NCI-H146 treated with DMSO at 0.1 percent for 48 hours (cell line): ENCODE measurements around the gene RPS2.
"Not testable (repeated sequence)": the region's sequence is repeated elsewhere in the genome, so short reads cannot be mapped to it uniquely, and the experiment has no call there.

Experiments
- DNase-seq: peaks from one replicate; lab custom pipeline; 2025; ENCODE audit not compliant: unreplicated experiment; lab: John Stamatoyannopoulos, UW

RPS2 gene

GRCh38 chr16:1964506-1965395 lies at the start of gene RPS2:
RPS2 (minus strand) TSS chr16:1964826; CDS start chr16:1964625, 201 bp downstream.
- peak; percentile 98 for DNase-seq

DNA sequence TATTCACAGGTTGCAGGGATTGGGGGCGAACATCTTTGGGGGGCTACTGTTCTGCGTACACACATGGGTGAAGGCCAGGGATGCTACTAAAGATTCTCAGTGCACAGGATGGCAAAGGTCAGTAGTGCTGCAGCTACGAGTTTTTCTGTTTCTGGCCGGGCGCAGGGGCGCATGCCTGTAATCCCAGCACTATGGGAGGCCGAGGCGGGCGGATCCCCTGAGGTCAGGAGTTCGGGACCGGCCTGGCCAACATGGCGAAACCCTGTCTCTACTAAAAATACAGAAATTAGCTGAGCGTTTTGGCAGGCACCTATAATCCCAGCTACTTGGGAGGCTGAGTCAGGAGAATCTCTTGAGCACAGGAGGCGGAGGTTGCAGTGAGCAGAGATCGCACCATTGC lies 48.9 kb upstream of the RPS2 start:
- no peak for DNase-seq

- DNase-seq = not testable (repeated sequence)
These were observed 47.1 kb upstream of the RPS2 start for GRCh38 chr16:2011726-2012125.

- peak; percentile 59 for DNase-seq
These were observed 45.3 kb upstream of the RPS2 start, which contains the start of gene ZNF598 for GRCh38 chr16:2009791-2010510. ZNF598 (minus strand) TSS chr16:2009821.

DNA sequence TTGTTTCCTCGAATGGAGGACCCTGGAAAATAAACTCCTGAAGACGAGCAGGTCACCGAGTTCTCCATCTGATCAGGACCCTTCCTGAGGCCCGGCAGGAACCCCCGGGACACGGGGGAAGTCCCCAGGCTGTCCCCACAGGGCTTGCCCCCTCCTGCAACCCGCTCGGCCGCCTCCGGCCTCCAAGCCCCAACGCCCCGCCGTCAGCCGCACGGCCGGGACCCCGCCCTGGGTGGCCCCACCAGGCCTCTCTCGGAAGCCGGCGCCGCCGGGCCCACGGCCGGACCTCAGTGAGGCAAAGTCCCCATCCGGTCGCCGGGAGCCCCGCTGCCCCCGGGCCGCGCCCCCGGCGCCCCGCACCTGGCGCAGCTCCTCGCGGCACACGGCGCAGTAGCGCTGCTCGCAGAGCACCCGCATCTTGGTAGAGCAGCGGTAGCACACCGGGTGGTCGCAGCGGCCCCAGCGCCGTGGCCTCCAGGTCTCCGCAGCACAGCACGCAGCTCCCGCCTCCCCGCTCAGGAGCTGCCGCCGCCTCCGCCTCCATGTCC lies 44.6 kb upstream of the RPS2 start:
- no peak for DNase-seq

DNA sequence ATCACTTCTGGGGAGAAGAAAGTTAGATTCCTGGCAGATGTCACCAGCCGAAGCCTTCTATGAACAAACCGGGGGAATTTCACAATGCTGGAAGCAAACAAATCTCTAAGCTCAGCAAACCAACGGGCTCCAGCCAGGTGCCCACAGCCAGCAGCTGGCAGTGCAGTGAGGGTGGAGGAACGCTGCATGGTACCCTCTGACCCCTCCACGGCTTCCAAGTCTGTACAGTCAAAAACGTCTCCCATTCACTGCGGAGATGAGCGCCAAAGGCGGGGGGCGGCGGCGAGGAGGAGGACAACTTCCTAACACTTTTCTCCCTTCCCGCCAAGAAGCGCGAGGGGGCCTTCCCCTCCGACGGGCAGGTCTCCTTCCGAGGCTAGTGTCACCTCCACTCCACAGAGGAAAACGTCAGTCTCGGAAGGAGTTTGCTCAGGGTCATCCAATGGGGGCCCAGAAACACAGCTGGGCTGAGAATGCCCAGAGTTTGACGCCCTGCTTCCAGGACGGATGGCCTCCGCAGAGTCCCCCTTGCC lies 44.1 kb upstream of the RPS2 start:
- DNase-seq = no peak

GRCh38 chr16:2008009-2008526 lies 43.4 kb upstream of the RPS2 start:
- DNase-seq = no peak

DNA sequence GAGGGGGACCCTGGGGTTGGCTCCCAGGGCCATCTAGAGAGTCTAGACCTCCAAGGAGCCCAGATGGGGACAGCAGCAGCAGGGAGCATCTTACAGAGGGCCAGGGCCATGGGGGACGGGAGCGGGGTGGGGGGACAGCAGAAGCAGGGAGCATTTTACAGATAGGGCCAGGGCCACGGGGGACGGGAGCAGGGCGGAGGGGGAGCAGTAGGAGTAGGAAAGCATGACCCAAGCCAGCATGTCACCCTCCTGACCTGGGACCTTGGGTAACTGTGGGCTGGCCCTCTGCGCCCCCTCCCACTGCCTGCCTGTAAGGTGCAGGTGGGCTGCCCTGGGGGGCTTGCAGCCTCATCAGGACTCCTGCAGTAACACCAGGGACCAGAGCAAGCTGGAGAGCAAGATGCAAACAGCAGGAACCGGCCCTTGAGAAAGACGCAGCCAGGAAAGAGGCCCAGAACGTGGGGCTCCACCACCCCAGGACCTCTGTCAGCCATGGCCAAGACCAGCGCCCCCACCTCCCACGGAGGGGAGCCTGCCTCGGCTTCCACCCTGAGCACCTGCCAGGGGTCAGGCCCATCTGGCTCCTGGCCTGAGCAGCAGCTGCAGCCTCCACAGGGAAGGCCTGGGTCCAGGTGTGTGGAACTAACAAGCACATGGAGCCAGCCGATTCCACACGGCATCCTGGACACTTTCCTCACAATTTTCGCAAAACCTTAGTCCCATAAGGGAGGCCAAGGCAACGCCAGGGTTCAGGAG lies 42.6 kb upstream of the RPS2 start:
- DNase-seq = no peak

DNA sequence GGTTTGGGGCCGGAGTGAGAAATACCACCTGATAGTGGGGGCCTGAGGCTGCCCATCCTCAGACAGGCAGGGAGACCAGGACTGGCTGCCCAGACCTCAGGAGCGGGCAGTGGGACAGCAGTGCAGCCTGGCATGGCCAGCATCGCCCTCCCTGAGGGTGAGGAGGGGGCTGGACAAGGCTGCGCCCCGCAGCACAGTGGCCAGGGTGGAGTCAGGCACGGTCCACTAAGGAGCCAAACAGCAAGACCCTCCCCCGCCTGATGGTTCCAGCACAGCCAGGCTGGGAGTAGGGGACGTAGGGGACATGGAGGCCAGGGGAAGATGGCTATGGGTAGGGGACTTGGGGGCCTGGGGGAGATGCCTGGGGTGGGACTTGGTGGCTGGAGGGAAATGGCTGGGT lies 41.7 kb upstream of the RPS2 start:
- no peak for DNase-seq

DNA sequence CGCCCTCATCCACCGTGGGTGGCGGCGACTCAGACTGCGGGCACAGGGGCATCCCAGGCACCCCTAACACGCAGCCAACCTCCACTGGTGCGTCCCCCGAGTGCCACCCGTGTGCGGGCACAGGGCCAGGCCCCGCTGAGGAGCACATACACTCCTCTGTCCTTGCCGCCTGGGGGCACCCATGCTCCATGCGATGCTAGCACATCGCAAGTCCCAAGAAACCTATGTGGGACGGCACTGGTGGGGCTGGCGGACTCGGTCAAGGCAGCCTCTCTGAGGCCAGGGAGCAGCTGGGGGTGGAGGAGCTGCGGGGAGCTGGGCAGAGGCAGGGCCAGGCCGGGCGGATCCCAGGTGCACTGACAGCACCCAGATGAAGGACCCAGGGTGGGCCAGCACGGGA lies 41.0 kb upstream of the RPS2 start:
- DNase-seq = no peak

DNA sequence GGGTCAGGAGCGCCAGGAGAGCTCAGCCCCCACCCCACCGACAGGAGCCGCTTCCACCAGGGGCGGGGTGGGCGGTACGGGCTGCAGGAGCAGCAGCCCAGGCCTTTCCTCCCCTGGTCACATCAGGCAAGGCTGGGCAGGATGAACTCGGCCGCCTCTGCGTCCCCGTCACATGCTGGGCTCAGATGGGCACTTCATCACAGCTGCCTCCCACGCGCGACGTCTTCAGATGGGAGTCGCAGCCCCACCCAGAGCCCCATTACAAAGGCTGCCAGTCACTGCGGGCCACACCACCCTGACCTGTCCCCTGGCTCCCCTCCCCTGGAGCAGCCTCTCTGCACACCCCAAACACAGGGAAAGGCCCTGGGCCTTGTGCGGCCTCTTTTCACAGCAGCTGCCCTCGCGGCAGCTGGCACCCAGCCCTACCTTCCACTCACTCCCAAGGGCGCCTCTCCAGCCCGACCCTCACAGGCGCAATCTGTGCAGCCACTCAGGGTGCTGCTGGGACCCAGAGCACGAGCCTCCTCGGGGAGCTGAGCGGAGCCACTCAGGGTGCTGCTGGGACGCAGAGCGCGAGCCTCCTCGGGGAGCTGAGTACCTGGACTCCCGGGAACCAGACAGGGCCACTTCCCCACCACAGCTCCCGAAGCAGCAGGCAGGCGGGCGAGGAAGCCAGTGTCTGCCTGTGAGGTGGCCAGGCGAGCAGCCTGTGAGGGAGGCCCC lies 40.3 kb upstream of the RPS2 start:
- DNase-seq = no peak

GRCh38 chr16:2003827-2004641 lies 39.4 kb upstream of the RPS2 start:
- peak; percentile 91 for DNase-seq

DNA sequence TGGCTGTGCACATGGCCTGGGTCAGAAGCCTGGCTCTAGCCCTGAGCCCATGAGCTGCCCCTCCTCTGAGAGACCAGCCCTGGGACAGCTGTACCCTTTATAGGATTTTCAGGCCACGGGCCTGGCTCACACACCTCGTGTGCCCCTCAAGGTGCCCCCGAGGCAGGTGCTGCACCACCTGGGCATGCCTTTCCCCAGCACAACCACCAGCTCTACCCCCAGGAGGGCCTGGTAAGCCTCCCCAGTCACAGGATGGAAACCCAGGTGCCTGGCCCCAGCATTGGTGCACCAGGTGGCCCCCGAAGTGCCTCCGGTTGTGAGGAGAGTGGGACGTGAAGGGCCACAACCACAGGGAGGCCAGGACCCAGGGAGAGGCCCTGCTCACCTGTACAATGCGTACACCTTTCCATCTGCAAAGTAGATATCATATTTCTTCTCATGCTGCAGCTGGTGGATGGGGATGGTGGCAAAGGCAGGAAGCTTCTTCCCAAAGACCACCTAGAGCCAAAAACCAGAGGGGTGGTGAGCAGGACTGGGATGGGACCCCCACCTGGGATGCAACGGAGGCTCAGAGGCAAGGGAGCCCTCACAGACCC lies 38.7 kb upstream of the RPS2 start:
- DNase-seq = no peak

DNA sequence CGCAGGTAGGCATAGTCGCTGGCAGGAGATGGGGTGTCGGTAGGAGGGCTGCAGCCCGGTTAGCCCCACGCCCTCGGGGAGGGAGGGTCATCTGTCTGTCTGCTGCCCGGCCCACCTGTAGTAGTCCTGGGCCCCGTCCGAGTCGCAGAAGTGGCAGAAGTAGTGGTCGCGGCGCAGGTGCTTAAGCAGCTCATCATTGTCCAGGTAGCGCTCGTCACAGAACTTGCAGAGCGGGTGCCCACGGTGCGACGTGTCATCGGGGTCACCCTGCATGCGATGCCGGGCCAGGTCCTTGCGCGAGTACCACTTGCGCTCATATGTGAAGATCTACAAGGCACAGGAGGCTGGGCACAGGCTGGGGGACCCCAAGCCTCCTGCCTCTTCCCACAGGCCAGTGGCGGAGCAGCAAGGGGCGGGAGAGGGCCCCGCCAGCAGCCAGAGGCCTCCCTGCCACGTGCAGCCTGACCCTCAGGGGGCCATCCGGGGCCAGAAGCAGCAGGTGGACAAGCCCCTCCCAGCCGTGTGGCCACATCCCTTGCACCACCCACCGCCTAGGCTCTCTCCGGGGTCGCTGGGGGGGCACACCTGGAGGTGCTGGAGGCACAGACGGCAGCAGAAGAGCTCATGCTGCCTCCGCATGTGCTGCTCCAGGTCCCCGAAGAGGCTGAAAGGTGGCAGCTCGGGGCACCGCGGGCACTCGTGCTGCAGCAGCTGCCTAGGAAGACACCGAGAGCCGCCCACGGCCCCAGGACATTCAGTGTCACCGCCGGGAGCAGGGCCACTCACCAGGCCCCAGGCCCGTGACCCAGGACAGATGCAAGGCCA lies 38.0 kb upstream of the RPS2 start:
- DNase-seq = no peak

DNA sequence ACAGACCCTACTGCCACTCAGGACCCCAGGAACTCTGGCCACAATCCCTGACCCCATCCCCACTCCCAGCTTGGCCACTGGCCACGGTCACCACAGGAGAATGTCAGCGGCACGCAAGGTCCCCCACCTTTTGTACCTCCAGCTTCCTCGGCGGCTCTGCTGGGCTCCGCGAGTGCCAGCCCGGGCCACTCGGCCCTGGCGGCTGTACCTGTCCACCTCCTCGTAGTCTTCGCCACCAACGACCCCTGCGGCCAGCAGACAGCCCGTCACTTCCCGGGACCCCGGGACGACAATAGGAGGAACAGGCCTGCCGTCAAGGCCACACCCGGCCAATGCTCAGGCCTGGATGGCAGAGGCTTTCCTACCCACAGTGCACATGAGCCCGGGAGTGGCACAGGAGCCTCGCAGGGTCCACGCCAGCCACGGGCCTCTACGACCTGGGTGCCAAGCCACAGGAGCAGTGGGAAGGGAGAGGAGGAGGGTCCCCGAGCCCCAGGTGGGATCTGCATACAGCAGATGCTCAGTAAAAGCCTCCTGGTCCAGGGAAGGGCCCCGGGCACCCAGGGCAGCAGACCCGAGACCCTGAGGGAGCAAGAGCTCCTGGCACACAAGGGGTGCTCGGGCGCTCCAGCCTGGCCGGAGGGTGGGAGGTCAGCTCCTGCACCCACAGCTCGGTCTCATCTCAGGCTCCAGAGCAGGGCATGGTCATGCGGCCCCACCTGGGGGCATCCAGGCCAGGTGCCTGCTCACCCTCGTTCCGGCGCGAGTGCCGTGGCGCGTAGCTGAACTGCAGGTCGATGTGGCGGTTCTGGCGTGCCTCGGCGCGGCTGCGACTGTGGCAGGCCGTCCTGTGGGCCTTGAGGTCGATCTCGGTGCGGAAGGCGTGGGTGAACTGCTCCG lies 37.1 kb upstream of the RPS2 start:
- DNase-seq = no peak

GRCh38 chr16:2001035-2001434 lies 36.4 kb upstream of the RPS2 start:
- no peak for DNase-seq
